Fibroblast of lung (primary cell): Measurements from ENCODE around the gene GPD1. TPM values are rescaled to one million over a fixed set of nuclear protein-coding genes. Genes with fewer than 3 reads are reported as not detected.

ENCODE experiments used
- DNase-seq, 2 donors: peaks; one replicate each; pipeline versions ENCODE4 v3.0.0 to v3.0.0-alpha.2; 2010; ENCODE audit warnings: low read depth in 2 of 2
- H2AFZ ChIP-seq: 2 replicates; pipeline ENCODE4 v1.5.1; 2012; ENCODE audit warnings: low read length, control low read depth, inconsistent platforms
- H3K27ac ChIP-seq: 2 replicates; pipeline ENCODE4 v1.5.1; 2011; ENCODE audit warnings: low read length, control low read depth; ENCODE audit not compliant: insufficient read depth
- H3K27me3 ChIP-seq: 2 replicates; pipeline ENCODE4 v1.5.1; 2011; ENCODE audit warnings: mild to moderate bottlenecking, low read length; ENCODE audit not compliant: control insufficient read depth, insufficient read depth
- H3K36me3 ChIP-seq: 2 replicates; pipeline ENCODE4 v1.5.1; 2011; ENCODE audit warnings: low read length; ENCODE audit not compliant: control insufficient read depth, insufficient read depth
- H3K4me1 ChIP-seq: 2 replicates; pipeline ENCODE4 v1.5.1; 2011; ENCODE audit warnings: low read length; ENCODE audit not compliant: control insufficient read depth, insufficient read depth; ENCODE audit errors: extremely low read depth
- H3K4me2 ChIP-seq: 2 replicates; pipeline ENCODE4 v1.5.1; 2011; ENCODE audit warnings: low read length, control low read depth; ENCODE audit not compliant: insufficient read depth; ENCODE audit errors: extremely low read depth
- H3K4me3 ChIP-seq, 4 experiments: fragments of 200-600 bp in 1 of 4; sonication (generic) in 1 of 4; replicated peaks in 1 of 4; 2 replicates each; pipeline ENCODE4 v1.5.1; 2011 to 2016; ENCODE audit warnings: low read length in 4 of 4, low read depth in 3 of 4, mild to moderate bottlenecking in 3 of 4, control low read depth in 2 of 4, inconsistent platforms in 1 of 4, mixed read lengths in 1 of 4; ENCODE audit not compliant: insufficient read depth in 1 of 4; ENCODE audit errors: control extremely low read depth in 1 of 4
- H3K79me2 ChIP-seq: 2 replicates; pipeline ENCODE4 v1.5.1; 2012; ENCODE audit warnings: mild to moderate bottlenecking, low read length, inconsistent platforms; ENCODE audit not compliant: control insufficient read depth, insufficient read depth
- H3K9ac ChIP-seq: 2 replicates; pipeline ENCODE4 v1.5.1; 2011; ENCODE audit warnings: mild to moderate bottlenecking, low read length, control low read depth; ENCODE audit not compliant: insufficient read depth
- H3K9me3 ChIP-seq: 2 replicates; pipeline ENCODE4 v1.5.1; 2012; ENCODE audit warnings: low read depth, low read length; ENCODE audit not compliant: control insufficient read depth, insufficient read depth
- H4K20me1 ChIP-seq: 2 replicates; pipeline ENCODE4 v1.5.1; 2011; ENCODE audit warnings: low read length; ENCODE audit not compliant: control insufficient read depth, insufficient read depth; ENCODE audit errors: extremely low read depth
- CTCF ChIP-seq, 2 donors: IDR thresholded peaks in 1 of 2; conservative IDR thresholded peaks in 1 of 2; 1 replicate in 1 of 2; 2 replicates in 1 of 2; pipeline ENCODE4 v1.5.1; 2011 to 2012; ENCODE audit warnings: low read length in 2 of 2, control low read depth in 1 of 2, inconsistent platforms in 1 of 2, low read depth in 1 of 2, mild to moderate bottlenecking in 1 of 2
- EZH2 ChIP-seq: IDR thresholded peaks from 2 replicates; pipeline ENCODE4 v1.5.1; 2012; ENCODE audit warnings: low read length, control low read depth, mild to moderate bottlenecking; ENCODE audit errors: missing control alignments
- polyA plus RNA-seq, 2 donors: library from polyadenylated mRNA; depleted of rRNA in 1 of 2; stranded (reverse) in 1 of 2; unstranded in 1 of 2; fragments of >200 nt; gene quantifications; 2 replicates each; pipeline ENCODE4 v1.2.1, GENCODE V29; 2011 to 2012; ENCODE audit warnings: missing spikeins in 1 of 2
- total RNA-seq: library from RNA; depleted of rRNA; stranded (reverse); fragments of >200 nt; gene quantifications from 2 replicates; pipeline ENCODE4 v1.2.1, GENCODE V29; 2014

Gene GPD1
- total and polyA plus RNA-seq, 2 donors (not counting 1 experiment from before 2014, with no cell fraction given) = under 0.01 to 0.03 TPM

GRCh38 chr12:50104417-50105366 lies 884 bp downstream of the GPD1 start:
- Histone ChIP-seq H3K9me3 (no peaks in the 10 kb centered on the region), H3K4me2 (no peak overlapping the region), H3K4me3 (no peak overlapping the region), H3K9ac (no peak overlapping the region), H2AFZ (no peak overlapping the region), H3K4me1 (no peaks in the 10 kb centered on the region), H3K27ac (no peak overlapping the region), H3K27me3 (peaks cover 2% of the 10 kb centered on the region), H3K79me2 (no peaks in the 10 kb centered on the region), H3K36me3 (peaks cover 5% of the 10 kb centered on the region), H4K20me1 (no peaks in the 10 kb centered on the region)
- no peak for DNase-seq
- TF ChIP-seq CTCF (conservative IDR thresholded peaks at IDR 0.05 in 1 of 2, IDR thresholded peaks at IDR 0.05 in 1 of 2; ENCODE audit: low read depth in 1 of 2, low read length in 2 of 2) = no peak
- TF ChIP-seq EZH2 = no peak

- DNase-seq = no peak
- Histone ChIP-seq H3K79me2 (no peaks in the 10 kb centered on the region), H3K27ac (no peak overlapping the region), H3K36me3 (no peaks in the 10 kb centered on the region), H3K27me3 (peaks cover 2% of the 10 kb centered on the region), H3K4me2 (no peak overlapping the region), H2AFZ (no peak overlapping the region), H3K4me3 (no peak overlapping the region), H3K9ac (no peak overlapping the region), H3K9me3 (no peaks in the 10 kb centered on the region), H3K4me1 (peaks cover 9% of the 10 kb centered on the region), H4K20me1 (no peaks in the 10 kb centered on the region)
- TF ChIP-seq EZH2 (no peak), CTCF (conservative IDR thresholded peaks at IDR 0.05 in 1 of 2, IDR thresholded peaks at IDR 0.05 in 1 of 2; ENCODE audit: low read depth in 1 of 2, low read length in 2 of 2) (no peak)
Measured at GRCh38 chr12:50105913-50106450, 2.2 kb downstream of the GPD1 start.

GRCh38 chr12:50106907-50107306 lies 3.1 kb downstream of the GPD1 start:
- Histone ChIP-seq H3K9ac (no peak overlapping the region), H3K27ac (no peak overlapping the region), H4K20me1 (no peaks in the 10 kb centered on the region), H2AFZ (no peak overlapping the region), H3K27me3 (peaks cover 2% of the 10 kb centered on the region), H3K9me3 (no peaks in the 10 kb centered on the region), H3K4me1 (peaks cover 12% of the 10 kb centered on the region), H3K36me3 (no peaks in the 10 kb centered on the region), H3K79me2 (no peaks in the 10 kb centered on the region), H3K4me2 (no peak overlapping the region), H3K4me3 (no peak overlapping the region)
- no peak for TF ChIP-seq CTCF (conservative IDR thresholded peaks at IDR 0.05 in 1 of 2, IDR thresholded peaks at IDR 0.05 in 1 of 2; ENCODE audit: low read depth in 1 of 2, low read length in 2 of 2)
- no peak for TF ChIP-seq EZH2
- no peak for DNase-seq
